ENCODE results near the gene PIK3R5.

GRCh38 chr17:8991514-8992285 is 26.2 kb upstream of the PIK3R5 start:
- TF ChIP-seq CTCF (IDR thresholded peaks at IDR 0.05 in 4 of 5, conservative IDR thresholded peaks at IDR 0.05 in 1 of 5) (peak; percentile 41 to 67 (median 52)), POLR2A (IDR thresholded peaks at IDR 0.05) (no peak)
